Midbrain (tissue), 1 donor: ENCODE data around the gene TMEM109.

Experiments used
- DNase-seq: peaks from one replicate; lab custom pipeline; 2025; lab: John Stamatoyannopoulos, UW

Gene TMEM109

DNA sequence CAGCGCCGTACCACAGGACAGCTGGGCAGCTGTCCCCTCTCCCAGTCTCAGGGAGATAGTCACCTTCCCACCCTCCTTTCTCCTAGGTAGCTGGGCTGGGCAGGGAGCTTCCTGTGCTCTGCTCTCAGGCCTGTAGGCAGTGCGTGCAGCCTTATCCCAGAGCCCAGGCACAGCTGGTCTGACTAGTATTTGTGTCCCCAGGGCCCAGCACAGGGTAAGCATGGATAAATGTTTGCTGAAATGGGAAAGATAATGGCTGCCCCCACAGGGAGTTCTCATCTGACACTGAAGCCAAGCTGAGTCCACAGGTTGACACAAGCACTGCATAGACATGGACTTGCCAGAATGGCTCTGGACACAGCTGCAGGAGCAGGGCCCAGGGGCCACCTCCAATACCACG lies 28.3 kb downstream of the TMEM109 start:
- DNase-seq, result no peak

DNA sequence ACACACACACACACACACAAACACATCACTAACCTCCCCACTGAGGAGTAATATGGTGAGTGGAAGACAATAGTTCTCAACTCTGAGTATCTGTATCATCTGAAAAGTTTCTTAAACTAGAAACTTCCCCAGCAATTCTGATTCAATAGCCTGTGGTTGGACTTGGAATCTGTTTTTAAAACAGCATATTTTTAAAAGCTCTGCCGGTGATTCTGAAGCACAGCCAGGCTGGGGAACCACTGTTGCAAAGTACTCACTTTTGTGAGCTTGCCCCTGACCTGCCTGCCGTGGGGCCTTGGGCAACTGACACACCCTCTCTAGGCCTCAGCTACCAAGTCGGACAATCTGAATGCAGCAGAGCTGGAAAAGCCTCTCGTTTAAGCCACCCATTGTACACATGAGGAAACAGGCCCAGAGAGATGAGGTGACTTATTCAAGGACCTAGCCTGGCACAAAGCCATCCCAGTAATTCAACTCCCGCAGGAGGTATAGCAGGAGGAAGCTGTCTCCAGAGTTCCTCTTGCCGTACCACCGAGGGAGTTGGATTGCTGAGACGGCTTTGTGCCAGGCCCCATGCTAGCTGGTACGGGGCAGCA lies 29.1 kb downstream of the TMEM109 start:
- DNase-seq, result no peak

- no peak for DNase-seq
These were observed 30.7 kb downstream of the TMEM109 start for GRCh38 chr11:60944490-60945294.

DNA sequence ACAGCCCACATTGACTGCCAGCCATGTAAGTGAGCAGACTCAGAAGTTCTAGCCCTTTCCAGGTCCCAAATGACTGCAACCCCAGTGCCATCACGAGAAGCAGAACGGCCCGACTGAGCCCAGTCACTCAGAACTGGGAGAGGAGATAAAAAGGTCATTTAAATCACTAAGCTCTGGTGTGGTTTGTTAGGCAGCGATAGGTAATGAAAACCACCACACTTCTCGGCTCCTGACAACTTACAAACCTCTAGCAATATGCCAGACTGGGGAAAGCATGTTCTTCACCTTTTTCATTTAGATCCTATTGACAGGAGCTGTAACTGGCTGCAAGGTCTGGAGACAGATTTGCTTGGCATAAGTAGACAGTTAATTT lies 31.3 kb downstream of the TMEM109 start:
- DNase-seq, result no peak

GRCh38 chr11:60946601-60947264 lies 32.8 kb downstream of the TMEM109 start:
- no peak for DNase-seq

DNA sequence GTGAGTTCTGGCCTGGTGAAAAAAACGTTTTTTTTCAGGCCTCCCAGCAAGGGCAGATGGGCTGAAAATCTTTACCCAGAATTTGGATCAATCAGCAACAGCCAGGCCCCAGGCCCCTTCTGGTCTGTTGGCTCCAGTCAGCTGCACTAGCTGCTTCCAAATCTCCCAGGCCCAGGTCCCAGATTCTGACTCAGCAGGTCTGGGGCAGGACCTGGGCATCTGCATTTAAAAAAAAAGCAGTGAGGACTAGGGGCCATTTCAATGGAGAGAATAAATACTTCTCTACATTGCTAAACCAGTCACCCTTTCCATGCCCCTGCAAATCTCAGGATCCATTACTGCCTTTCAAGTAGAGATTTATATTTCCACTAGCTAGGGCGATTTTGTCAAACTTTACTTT lies 33.7 kb downstream of the TMEM109 start:
- peak; percentile 26 for DNase-seq

DNA sequence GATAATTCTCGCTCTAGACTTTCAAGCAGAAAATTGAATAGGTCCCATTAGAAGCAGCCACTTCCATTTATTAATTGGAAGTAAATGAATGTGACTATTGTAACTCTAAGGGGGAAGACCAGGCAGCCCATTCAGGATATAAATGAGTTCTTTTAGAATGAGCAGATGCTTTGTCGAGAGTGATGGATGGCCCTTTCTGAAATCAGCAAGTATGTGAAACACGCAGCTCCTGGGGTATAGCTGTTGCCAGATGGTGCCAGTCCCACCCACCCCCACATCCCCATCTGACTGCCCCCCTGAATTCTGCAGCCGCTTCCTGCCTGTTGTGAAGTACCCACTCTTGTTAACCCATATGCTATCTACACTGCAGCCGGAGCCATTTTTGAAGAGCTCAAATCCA lies 34.3 kb downstream of the TMEM109 start:
- DNase-seq, result no peak

- DNase-seq, result no peak
These were observed 36.1 kb downstream of the TMEM109 start for GRCh38 chr11:60950024-60950423.

- no peak for DNase-seq
These were observed 37.1 kb downstream of the TMEM109 start for GRCh38 chr11:60950933-60951605.

- DNase-seq, result no peak
These were observed 37.6 kb downstream of the TMEM109 start for GRCh38 chr11:60951606-60951903.

DNA sequence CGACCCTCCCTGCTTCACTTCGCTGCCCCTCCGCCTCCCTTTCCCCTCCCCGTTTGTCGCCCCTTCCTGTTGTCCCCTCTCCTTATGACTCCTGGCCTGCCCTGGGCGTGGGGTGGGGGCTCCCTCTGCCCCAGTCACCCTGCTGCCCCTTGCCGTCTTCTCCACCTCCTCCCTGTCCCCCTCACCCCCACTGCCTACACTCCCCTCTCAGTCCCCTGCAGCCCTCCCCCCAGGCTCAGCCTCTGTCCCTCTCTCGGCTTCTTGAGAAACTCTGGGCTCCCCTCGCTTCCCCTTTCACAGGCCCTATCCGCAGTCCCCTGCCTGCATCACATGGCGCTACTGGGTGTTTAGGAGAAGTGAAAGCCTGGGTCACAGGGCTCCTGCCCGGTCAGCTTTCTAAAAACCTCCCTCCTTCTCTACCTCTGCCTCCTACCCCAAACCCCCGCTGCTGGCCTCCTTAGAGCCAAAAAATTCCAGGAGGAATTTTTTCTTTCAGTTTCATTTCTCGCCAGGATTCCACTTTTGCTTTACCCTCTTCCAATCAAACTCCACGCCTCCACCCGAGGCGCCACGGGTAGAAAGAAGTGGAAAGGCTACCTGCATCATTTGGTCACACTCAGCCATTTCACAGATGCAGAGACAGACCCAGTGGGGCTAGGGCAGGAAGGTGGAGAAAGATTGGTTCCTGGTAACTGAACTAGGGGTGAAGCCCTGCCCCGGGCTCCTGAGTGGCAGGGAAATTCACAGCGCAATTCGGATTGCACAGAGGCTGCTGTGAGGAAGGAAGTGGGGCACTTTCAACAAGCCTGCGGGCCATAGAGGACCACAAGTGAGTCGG lies 38.2 kb downstream of the TMEM109 start, which contains the start of gene SLC15A3:
TSS of gene SLC15A3 (minus strand) at position 273 of the 838 bp plus-strand sequence. CDS start 625 bp downstream, outside the sequence.
- peak; percentile 44 for DNase-seq

DNA sequence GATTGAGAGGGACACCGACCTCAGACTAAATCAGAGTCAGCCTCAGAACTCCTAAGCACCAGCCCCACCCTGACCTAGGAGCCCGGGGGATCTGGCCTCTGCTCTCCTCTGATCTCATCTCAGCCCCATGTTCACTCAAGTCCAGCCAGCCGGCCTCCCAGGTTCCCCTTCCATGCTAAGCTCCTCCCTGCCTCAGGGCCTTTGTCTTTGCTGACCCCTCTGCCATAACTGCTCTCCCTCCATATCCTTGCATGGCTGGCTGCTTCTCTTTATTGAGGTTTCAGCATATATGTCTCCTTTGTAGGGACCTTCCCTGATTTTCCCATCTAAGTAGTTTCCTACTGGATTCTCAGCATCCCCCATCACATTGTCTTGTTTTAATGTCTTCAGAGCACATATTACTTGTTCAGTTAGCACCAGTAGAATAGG lies 38.8 kb downstream of the TMEM109 start:
- no peak for DNase-seq

- no peak for DNase-seq
These were observed 39.8 kb downstream of the TMEM109 start for GRCh38 chr11:60953781-60954180.

GRCh38 chr11:60954421-60954820 lies 40.5 kb downstream of the TMEM109 start:
- DNase-seq, result no peak

GRCh38 chr11:60955571-60955970 lies 41.6 kb downstream of the TMEM109 start:
- no peak for DNase-seq

DNA sequence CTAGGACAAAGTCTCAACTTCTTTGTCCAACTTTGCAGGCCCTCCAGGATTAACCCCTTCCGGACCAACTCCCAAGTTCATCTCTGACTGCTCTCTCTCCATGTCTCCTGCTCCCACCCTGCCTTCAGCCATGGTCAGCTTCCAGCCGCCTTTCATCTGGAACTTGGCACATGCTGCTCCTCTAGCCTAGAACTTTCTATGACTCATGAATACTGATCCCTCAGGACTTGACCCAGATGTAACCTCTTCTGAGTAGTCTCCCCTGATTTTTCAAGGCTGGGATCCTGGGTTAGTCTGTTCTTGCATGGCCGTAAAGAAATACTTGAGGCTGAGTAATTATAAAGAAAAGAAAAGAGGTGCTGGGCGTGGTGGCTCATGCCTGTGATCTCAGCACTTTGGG lies 43.2 kb downstream of the TMEM109 start:
- no peak for DNase-seq

GRCh38 chr11:60959431-60959830 lies 45.5 kb downstream of the TMEM109 start:
- DNase-seq, result no peak

- DNase-seq, result no peak
These were observed 46.4 kb downstream of the TMEM109 start for GRCh38 chr11:60960405-60960804.

GRCh38 chr11:60964801-60965200 lies 50.8 kb downstream of the TMEM109 start:
- DNase-seq, result no peak

DNA sequence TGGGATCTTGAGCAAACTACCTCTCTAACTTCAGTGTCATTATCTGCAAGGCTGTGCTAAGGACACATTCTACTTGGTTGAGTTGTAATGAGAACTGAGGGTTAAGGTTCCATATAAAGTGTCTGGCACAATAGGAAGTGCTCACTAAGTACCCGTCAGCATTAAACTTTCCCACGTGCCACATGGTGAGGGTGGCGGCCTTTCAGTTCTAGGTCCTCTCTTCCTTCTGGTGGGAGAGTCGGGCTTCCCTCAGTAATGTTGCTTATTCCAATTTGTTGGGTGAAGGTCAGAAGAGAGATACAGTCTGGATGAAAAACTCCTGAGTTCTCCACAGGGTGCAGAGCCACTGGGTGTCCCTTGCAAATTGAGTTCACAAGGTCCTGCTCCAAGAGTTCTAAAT lies 52.9 kb downstream of the TMEM109 start:
- no peak for DNase-seq

- DNase-seq, result no peak
These were observed 54.3 kb downstream of the TMEM109 start for GRCh38 chr11:60968223-60968622.

DNA sequence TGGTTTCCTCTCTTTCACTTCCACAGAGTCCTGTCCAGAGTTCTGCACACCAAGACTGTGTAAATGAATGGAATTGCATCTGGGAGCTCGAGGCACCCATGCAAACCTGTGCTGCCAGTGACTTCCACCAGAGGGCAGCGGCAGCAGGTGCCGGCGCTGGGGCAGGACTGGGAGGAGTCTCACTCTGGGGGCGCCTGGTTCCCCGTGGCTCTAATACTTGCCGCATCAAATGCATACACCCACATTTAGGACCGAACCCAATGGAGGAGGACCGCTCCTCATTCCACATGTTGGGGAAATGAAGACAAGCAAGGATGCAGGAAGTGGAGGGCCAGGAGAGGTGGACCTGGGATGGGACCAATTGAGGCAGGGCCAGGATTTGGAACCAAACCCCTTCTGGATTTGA lies 56.4 kb downstream of the TMEM109 start:
- peak; percentile 15 for DNase-seq
